Fibroblast of pulmonary artery (primary cell): Measurements from ENCODE around the gene CCDC187.
A peak's percentile ranks its signal among the peaks of the same experiment; 100 is the strongest.

ENCODE experiments used
- DNase-seq: peaks from one replicate; pipeline ENCODE4 v3.0.0-alpha.2; 2010; ENCODE audit warnings: low read depth
- H3K4me3 ChIP-seq: replicated peaks from 2 replicates; pipeline ENCODE4 v1.5.1; 2011; ENCODE audit warnings: low read depth, mild to moderate bottlenecking, control low read depth, low read length, moderate library complexity
- CTCF ChIP-seq: IDR thresholded peaks from 2 replicates; pipeline ENCODE4 v1.5.1; 2011; ENCODE audit warnings: mild to moderate bottlenecking, control low read depth, low read length, inconsistent platforms; ENCODE audit errors: missing control alignments

CCDC187 gene

GRCh38 chr9:136286987-136287379 lies 16.9 kb downstream of the CCDC187 start:
- no peak for TF ChIP-seq CTCF
- H3K4me3 ChIP-seq, result no peak overlapping the region
- no peak for DNase-seq

- no peak for DNase-seq
- no peak for TF ChIP-seq CTCF
- H3K4me3 ChIP-seq, result no peak overlapping the region
Measured at GRCh38 chr9:136286359-136286986, 17.4 kb downstream of the CCDC187 start.

- no peak for DNase-seq
- TF ChIP-seq CTCF, result no peak
- no peak overlapping the region for H3K4me3 ChIP-seq
Measured at GRCh38 chr9:136285501-136286358, 18.2 kb downstream of the CCDC187 start.

GRCh38 chr9:136284951-136285350 lies 18.9 kb downstream of the CCDC187 start:
- no peak overlapping the region for H3K4me3 ChIP-seq
- no peak for TF ChIP-seq CTCF
- DNase-seq, result no peak

GRCh38 chr9:136284311-136284710 lies 19.6 kb downstream of the CCDC187 start:
- H3K4me3 ChIP-seq, result no peak overlapping the region
- no peak for DNase-seq
- no peak for TF ChIP-seq CTCF

GRCh38 chr9:136283291-136284235 lies 20.3 kb downstream of the CCDC187 start:
- peak; percentile 85 for TF ChIP-seq CTCF
- H3K4me3 ChIP-seq, result no peak overlapping the region
- DNase-seq, result peak; percentile 73
